KMS-11 (cell line): ENCODE data around the gene TNRC6B.

Source experiments
- H2AFZ ChIP-seq: fragments of 200-600 bp; sonication (generic); 2 replicates; pipeline ENCODE4 v1.6.1; 2016; ENCODE audit warnings: antibody characterized with exemption, mixed run types, low read depth
- H3K27ac ChIP-seq: fragments of 200-600 bp; sonication (generic); 2 replicates; pipeline ENCODE4 v1.6.1; 2016; ENCODE audit warnings: mild to moderate bottlenecking, mixed run types
- H3K27me3 ChIP-seq: fragments of 200-600 bp; sonication (generic); 2 replicates; pipeline ENCODE4 v1.6.1; 2017; ENCODE audit warnings: mild to moderate bottlenecking, low read depth, mixed run types, moderate library complexity; ENCODE audit not compliant: insufficient read depth
- H3K36me3 ChIP-seq: fragments of 200-600 bp; sonication (generic); 2 replicates; pipeline ENCODE4 v1.6.1; 2017; ENCODE audit warnings: mild to moderate bottlenecking, mixed run types; ENCODE audit not compliant: insufficient read depth
- H3K4me1 ChIP-seq: fragments of 200-600 bp; sonication (generic); 2 replicates; pipeline ENCODE4 v1.6.1; 2016; ENCODE audit warnings: mild to moderate bottlenecking, low read depth, mixed run types; ENCODE audit not compliant: poor library complexity, severe bottlenecking
- H3K4me2 ChIP-seq: fragments of 200-600 bp; sonication (generic); 2 replicates; pipeline ENCODE4 v1.7.0; 2016; ENCODE audit warnings: mild to moderate bottlenecking, mixed run types
- H3K4me3 ChIP-seq: fragments of 200-600 bp; sonication (generic); IDR thresholded peaks from 2 replicates; pipeline ENCODE4 v1.6.1; 2017; ENCODE audit warnings: low read depth, low read length, mixed read lengths; ENCODE audit not compliant: insufficient read depth
- H3K79me2 ChIP-seq: fragments of 200-600 bp; sonication (generic); 2 replicates; pipeline ENCODE4 v1.6.1; 2016; ENCODE audit warnings: low read depth, mixed run types; ENCODE audit not compliant: insufficient read depth
- H3K9ac ChIP-seq: fragments of 200-600 bp; sonication (generic); 2 replicates; pipeline ENCODE4 v1.6.1; 2016; ENCODE audit warnings: mild to moderate bottlenecking, mixed run types
- H4K20me1 ChIP-seq: fragments of 200-600 bp; sonication (generic); 2 replicates; pipeline ENCODE4 v1.6.1; 2016; ENCODE audit warnings: mild to moderate bottlenecking, mixed run types; ENCODE audit not compliant: insufficient read depth
- CTCF ChIP-seq: fragments of 200-600 bp; sonication (generic); conservative IDR thresholded peaks from 2 replicates; pipeline ENCODE4 v1.6.1; 2017; ENCODE audit warnings: low read depth, mild to moderate bottlenecking, antibody characterized with exemption, low read length, moderate library complexity, mixed read lengths

TNRC6B gene

GRCh38 chr22:40189997-40190396 lies 12.3 kb downstream of the TNRC6B start:
- Histone ChIP-seq H3K4me2 (no peak overlapping the region), H3K27me3 (no peaks in the 10 kb centered on the region), H3K4me1 (no peaks in the 10 kb centered on the region), H3K27ac (no peak overlapping the region), H3K79me2 (peaks cover 58% of the 10 kb centered on the region; the same call in 1 of the 2 replicates), H3K36me3 (no peaks in the 10 kb centered on the region), H4K20me1 (0 out of 2 replicates have a peak, but pooled peaks cover 4% of the 10 kb centered on the region), H3K9ac (no peak overlapping the region), H3K4me3 (no peak overlapping the region), H2AFZ (no peak overlapping the region)
- TF ChIP-seq CTCF = no peak

DNA sequence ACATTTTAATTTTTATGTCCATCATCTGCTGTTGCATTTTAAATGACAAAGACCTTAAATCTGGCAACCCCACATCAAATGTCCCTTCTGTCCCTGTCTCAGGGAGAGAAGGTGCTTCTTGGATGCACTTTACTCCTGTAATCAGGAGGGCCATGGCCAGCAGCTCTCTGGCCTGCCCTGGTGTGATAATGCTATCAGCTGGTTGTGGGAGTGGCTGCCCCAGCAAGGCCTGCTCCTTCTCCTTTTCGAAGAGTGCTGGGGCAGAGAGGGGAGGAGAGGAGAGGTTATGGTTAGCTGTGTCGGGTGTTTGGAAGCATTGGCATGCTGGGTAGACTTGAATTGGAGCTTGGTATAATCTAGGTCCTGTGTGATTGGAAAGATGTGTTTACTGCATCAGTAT lies 12.8 kb downstream of the TNRC6B start:
- no peak for TF ChIP-seq CTCF
- Histone ChIP-seq H3K36me3 (no peaks in the 10 kb centered on the region), H4K20me1 (0 out of 2 replicates have a peak, but pooled peaks cover 4% of the 10 kb centered on the region), H3K27me3 (no peaks in the 10 kb centered on the region), H2AFZ (no peak overlapping the region), H3K27ac (no peak overlapping the region), H3K4me1 (no peaks in the 10 kb centered on the region), H3K4me3 (no peak overlapping the region), H3K79me2 (peaks cover 56% of the 10 kb centered on the region), H3K9ac (no peak overlapping the region), H3K4me2 (no peak overlapping the region)

DNA sequence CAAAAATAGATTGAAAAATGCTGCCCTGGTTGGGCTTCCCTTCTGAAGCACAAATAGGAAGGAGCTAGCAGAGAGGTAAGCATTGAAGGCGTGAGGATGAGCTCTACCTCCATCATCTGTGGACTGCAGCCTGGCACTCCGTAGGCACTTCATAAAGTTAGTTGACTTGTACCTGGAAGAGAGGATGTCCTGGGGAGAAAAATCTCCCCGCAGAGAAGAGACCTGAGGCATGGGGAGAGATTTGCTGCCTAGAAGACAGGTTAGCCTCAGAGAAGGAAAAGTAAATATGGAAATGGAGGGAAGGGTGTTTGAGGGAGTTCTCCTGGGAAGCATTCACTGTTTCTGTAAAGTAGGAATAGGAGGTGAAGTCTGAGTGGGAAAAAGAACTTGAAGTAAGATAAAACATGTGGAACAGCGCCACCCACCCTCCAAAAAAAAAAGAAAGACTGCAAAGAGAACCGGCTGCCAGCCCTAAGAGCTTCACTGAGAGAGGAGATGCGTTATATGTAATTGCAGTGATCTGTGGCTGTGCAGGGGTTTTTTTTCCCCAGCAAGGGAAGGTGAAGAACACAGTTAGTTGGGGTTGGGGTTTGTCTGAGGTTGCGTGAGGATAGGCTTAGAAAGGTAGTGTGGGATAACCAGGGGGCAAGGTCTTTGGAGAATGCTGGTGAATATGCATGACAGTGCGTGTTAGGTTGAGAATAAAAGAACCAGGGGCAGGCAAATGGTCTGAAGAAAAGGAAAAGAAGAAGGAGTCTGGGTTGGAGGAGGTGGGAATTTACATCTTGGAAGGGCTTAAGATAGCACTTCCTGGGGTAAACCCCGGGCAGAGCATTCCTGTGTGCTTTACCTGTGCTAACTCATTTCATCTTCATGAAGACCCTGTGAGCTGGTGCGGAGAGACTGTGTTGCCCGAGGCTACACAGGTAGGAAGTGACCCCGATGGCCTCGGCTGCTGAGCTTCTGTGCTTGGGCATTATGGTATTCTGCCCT lies 16.0 kb downstream of the TNRC6B start:
- Histone ChIP-seq H3K4me3 (no peak overlapping the region), H3K27ac (no peak overlapping the region), H3K4me2 (no peak overlapping the region), H3K79me2 (peaks cover 55% of the 10 kb centered on the region), H3K27me3 (no peaks in the 10 kb centered on the region), H3K9ac (no peak overlapping the region), H4K20me1 (0 out of 2 replicates have a peak, but pooled peaks cover 13% of the 10 kb centered on the region), H3K36me3 (no peaks in the 10 kb centered on the region), H3K4me1 (peaks cover 11% of the 10 kb centered on the region), H2AFZ (no peak overlapping the region)
- TF ChIP-seq CTCF = no peak

GRCh38 chr22:40194656-40195055 lies 16.9 kb downstream of the TNRC6B start:
- Histone ChIP-seq H3K9ac (no peak overlapping the region), H3K4me3 (no peak overlapping the region), H3K27me3 (no peaks in the 10 kb centered on the region), H2AFZ (no peak overlapping the region), H3K4me2 (no peak overlapping the region), H4K20me1 (0 out of 2 replicates have a peak, but pooled peaks cover 13% of the 10 kb centered on the region), H3K79me2 (peaks cover 60% of the 10 kb centered on the region), H3K4me1 (peaks cover 11% of the 10 kb centered on the region), H3K36me3 (no peaks in the 10 kb centered on the region), H3K27ac (no peak overlapping the region)
- TF ChIP-seq CTCF = no peak
